ENCODE results near the gene TVP23C.

GRCh38 chr17:15502369-15503112, 60.7 kb downstream of the TVP23C start:
- TF ChIP-seq POLR2A (IDR thresholded peaks at IDR 0.05; ENCODE audit: low read length) (no peak), GATA1 (IDR thresholded peaks at IDR 0.05; ENCODE audit: low read depth, low read length) (no peak)

Data from erythroblast (primary cell).